ENCODE data around the gene SERINC3. TPM values are rescaled to one million over a fixed set of nuclear protein-coding genes. Genes with fewer than 3 reads are reported as not detected.

SERINC3 gene
- total and polyA plus RNA-seq, 2 of the 13 experiments (the other 11 are each of a cell fraction or from before 2014, with no cell fraction given): 82.0 to 226 TPM

DNA sequence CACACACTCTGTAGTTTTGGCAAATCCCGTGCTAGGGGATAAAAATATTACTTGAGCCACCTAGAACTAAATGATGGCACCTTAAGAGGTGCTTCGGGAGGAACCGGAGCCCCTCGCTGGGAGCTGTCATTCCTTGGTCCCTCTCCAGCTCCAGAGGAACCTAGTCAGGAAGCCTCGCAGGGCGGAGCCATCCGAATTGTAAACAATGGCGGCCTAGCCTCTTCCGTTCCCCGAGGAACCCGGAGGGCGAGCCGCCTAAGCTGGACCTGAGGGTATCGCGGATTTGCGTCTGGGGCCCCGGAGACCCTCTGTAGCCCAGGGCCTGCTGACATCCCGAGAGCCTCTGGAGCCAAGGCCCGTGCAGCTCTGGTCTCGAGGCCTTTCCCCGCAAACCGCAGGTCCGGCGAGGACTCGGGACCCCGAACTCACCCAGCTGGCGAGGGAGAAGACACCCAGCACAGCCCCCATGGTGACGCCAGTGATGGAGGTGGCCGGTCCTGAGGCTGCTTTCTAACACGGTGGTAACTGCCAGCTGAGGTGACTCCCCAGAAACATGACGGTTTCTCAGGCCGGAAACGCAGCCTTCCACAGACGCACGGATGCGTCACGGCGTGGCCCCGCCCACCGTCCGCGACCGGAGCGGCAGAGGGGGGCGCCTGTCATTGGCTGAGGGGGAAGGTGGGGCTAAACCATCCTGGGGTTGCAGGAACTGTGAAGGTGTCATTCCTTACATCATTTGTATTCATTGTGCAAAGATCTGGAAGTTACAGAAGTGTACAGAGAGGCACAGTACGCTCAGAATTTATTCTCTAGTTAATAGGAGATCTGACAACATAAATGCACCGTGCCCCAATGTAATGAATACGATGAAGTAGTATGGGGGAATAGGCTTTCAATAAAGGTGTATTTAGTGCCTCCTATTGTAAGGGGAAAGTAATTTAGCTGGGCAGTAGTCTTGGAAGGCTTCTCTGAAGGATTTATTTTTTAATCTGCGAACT is at the start of gene SERINC3 (continued):
- TF ChIP-seq ZNF557 (CRISPR knock-in tag; IDR thresholded peaks at IDR 0.05) (0 out of 2 replicates have a peak, but pooled peaks have one; percentile 88), TEF (CRISPR knock-in tag; IDR thresholded peaks at IDR 0.05) (peak; percentile 90), NCOA5 (CRISPR knock-in tag; IDR thresholded peaks at IDR 0.05) (peak; percentile 91), TMF1 (CRISPR knock-in tag; IDR thresholded peaks at IDR 0.05; ENCODE audit: low read depth) (peak; percentile 85; the same call in 1 of the 2 replicates), KLF6 (CRISPR knock-in tag; IDR thresholded peaks at IDR 0.05) (0 out of 2 replicates have a peak, but pooled peaks have one; percentile 29), RBM39 (IDR thresholded peaks at IDR 0.05; ENCODE audit: low read depth, low read length, poor library complexity, severe bottlenecking) (peak; percentile 96), ZNF160 (CRISPR knock-in tag; IDR thresholded peaks at IDR 0.05) (peak; percentile 65; the same call in 1 of the 2 replicates), FOXO1 (CRISPR knock-in tag; IDR thresholded peaks at IDR 0.05) (no peak), TERF1 (CRISPR knock-in tag; IDR thresholded peaks at IDR 0.05) (0 out of 2 replicates have a peak, but pooled peaks have one; percentile 79), ZNF138 (CRISPR knock-in tag; IDR thresholded peaks at IDR 0.05; ENCODE audit: low read depth) (peak; percentile 97), NFIC (IDR thresholded peaks at IDR 0.05; ENCODE audit: low read length) (no peak), CEBPG (CRISPR knock-in tag; IDR thresholded peaks at IDR 0.05) (peak; percentile 53; the same call in 1 of the 2 replicates), SNAPC2 (CRISPR knock-in tag; IDR thresholded peaks at IDR 0.05) (peak; percentile 98), ZNF75D (CRISPR knock-in tag; IDR thresholded peaks at IDR 0.05; ENCODE audit: borderline replicate concordance) (no peak), IRF2 (CRISPR knock-in tag; IDR thresholded peaks at IDR 0.05) (peak; percentile 60), NAIF1 (CRISPR knock-in tag; IDR thresholded peaks at IDR 0.05; ENCODE audit: borderline replicate concordance) (no peak; the same call in 1 of the 2 replicates), KLF11 (CRISPR knock-in tag; IDR thresholded peaks at IDR 0.05) (peak; percentile 59; the same call in 1 of the 2 replicates), ZNF484 (CRISPR knock-in tag; IDR thresholded peaks at IDR 0.05; ENCODE audit: borderline replicate concordance, low read depth) (no peak), ZNF713 (CRISPR knock-in tag; IDR thresholded peaks at IDR 0.05) (peak; percentile 67; the same call in 1 of the 2 replicates), TCF12 (IDR thresholded peaks at IDR 0.05) (no peak), TCF12 (CRISPR knock-in tag; IDR thresholded peaks at IDR 0.05) (peak; percentile 86; the same call in 1 of the 2 replicates), CSRNP2 (CRISPR knock-in tag; conservative IDR thresholded peaks at IDR 0.05; ENCODE audit: low read depth) (no peak)
- TF ChIP-seq, protein P1, sequence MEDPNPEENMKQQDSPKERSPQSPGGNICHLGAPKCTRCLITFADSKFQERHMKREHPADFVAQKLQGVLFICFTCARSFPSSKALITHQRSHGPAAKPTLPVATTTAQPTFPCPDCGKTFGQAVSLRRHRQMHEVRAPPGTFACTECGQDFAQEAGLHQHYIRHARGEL (CRISPR knock-in tag; IDR thresholded peaks at IDR 0.05): 0 out of 2 replicates have a peak, but pooled peaks have one; percentile 58
- TF ChIP-seq, protein P2, sequence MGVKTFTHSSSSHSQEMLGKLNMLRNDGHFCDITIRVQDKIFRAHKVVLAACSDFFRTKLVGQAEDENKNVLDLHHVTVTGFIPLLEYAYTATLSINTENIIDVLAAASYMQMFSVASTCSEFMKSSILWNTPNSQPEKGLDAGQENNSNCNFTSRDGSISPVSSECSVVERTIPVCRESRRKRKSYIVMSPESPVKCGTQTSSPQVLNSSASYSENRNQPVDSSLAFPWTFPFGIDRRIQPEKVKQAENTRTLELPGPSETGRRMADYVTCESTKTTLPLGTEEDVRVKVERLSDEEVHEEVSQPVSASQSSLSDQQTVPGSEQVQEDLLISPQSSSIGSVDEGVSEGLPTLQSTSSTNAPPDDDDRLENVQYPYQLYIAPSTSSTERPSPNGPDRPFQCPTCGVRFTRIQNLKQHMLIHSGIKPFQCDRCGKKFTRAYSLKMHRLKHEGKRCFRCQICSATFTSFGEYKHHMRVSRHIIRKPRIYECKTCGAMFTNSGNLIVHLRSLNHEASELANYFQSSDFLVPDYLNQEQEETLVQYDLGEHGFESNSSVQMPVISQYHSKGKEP (CRISPR knock-in tag; IDR thresholded peaks at IDR 0.05): peak; percentile 33; the same call in 1 of the 2 replicates
